GM23248 (cell line): ENCODE data around the gene KRTAP2-3. TPM values are rescaled to one million over a fixed set of nuclear protein-coding genes. Genes with fewer than 3 reads are reported as not detected.
A peak's percentile ranks its signal among the peaks of the same experiment; 100 is the strongest.
"Not testable (repeated sequence)": the region's sequence is repeated elsewhere in the genome, so short reads cannot be mapped to it uniquely, and the experiment has no call there.

Experiments
- DNase-seq: peaks from one replicate; pipeline ENCODE4 v3.0.0-alpha.2; 2015
- H2AFZ ChIP-seq: fragments of 200-600 bp; sonication (generic); 2 replicates; pipeline ENCODE4 v1.6.1; 2016; ENCODE audit warnings: antibody characterized with exemption
- H3F3A ChIP-seq: fragments of 200-600 bp; sonication (generic); 2 replicates; pipeline ENCODE4 v1.6.1; 2016; ENCODE audit warnings: mild to moderate bottlenecking, antibody characterized with exemption, mixed run types; ENCODE audit not compliant: insufficient read depth
- H3K27ac ChIP-seq: fragments of 200-600 bp; sonication (generic); 2 replicates; pipeline ENCODE4 v1.5.1; 2016; ENCODE audit warnings: mild to moderate bottlenecking
- H3K27me3 ChIP-seq: fragments of 200-600 bp; sonication (generic); replicated peaks from 2 replicates; pipeline ENCODE4 v1.6.1; 2016; ENCODE audit warnings: mild to moderate bottlenecking; ENCODE audit not compliant: insufficient read depth
- H3K36me3 ChIP-seq: fragments of 200-600 bp; sonication (generic); 2 replicates; pipeline ENCODE4 v1.6.1; 2016; ENCODE audit warnings: low read depth, mild to moderate bottlenecking
- H3K4me1 ChIP-seq: fragments of 200-600 bp; sonication (generic); 2 replicates; pipeline ENCODE4 v1.6.1; 2016; ENCODE audit warnings: mild to moderate bottlenecking; ENCODE audit not compliant: insufficient read depth
- H3K4me2 ChIP-seq: fragments of 200-600 bp; sonication (generic); one replicate; pipeline ENCODE4 v1.6.1; 2016; ENCODE audit warnings: mild to moderate bottlenecking; ENCODE audit not compliant: unreplicated experiment
- H3K4me3 ChIP-seq: fragments of 200-600 bp; sonication (generic); 2 replicates; pipeline ENCODE4 v1.5.1; 2016; ENCODE audit warnings: mild to moderate bottlenecking
- H3K79me2 ChIP-seq: fragments of 200-600 bp; sonication (generic); 2 replicates; pipeline ENCODE4 v1.6.1; 2016; ENCODE audit warnings: mild to moderate bottlenecking; ENCODE audit not compliant: insufficient read depth
- H3K9ac ChIP-seq: fragments of 200-600 bp; sonication (generic); 2 replicates; pipeline ENCODE4 v1.6.1; 2016; ENCODE audit warnings: mild to moderate bottlenecking
- H3K9me2 ChIP-seq: fragments of 200-600 bp; sonication (generic); 2 replicates; pipeline ENCODE4 v1.6.1; 2016; ENCODE audit warnings: mixed run types, mild to moderate bottlenecking, moderate library complexity; ENCODE audit not compliant: insufficient read depth
- H3K9me3 ChIP-seq: fragments of 200-600 bp; sonication (generic); one replicate; pipeline ENCODE4 v1.6.1; 2017; ENCODE audit warnings: low read depth
- H4K20me1 ChIP-seq: fragments of 200-600 bp; sonication (generic); 2 replicates; pipeline ENCODE4 v1.6.0; 2016; ENCODE audit not compliant: insufficient read depth
- EZH2 ChIP-seq: fragments of 200-600 bp; sonication (generic); IDR thresholded peaks from 2 replicates; pipeline ENCODE4 v1.6.1; 2018; ENCODE audit warnings: antibody characterized with exemption, mild to moderate bottlenecking; ENCODE audit not compliant: insufficient read depth, poor library complexity, severe bottlenecking
- EZH2phosphoT487 ChIP-seq: fragments of 200-600 bp; sonication (generic); IDR thresholded peaks from 2 replicates; pipeline ENCODE4 v1.6.1; 2018; ENCODE audit warnings: antibody characterized with exemption, moderate library complexity, mild to moderate bottlenecking, low read depth; ENCODE audit not compliant: insufficient read depth
- WGBS, 2 experiments: methylation state at CpG; one replicate each; pipeline ENCODE4 v1.1.6; 2015 to 2017; ENCODE audit warnings: low lambda C conversion rate in 2 of 2, low coverage in 1 of 2; ENCODE audit errors: missing lambda C conversion rate in 2 of 2; 5-methylcytosine and 5-hydroxymethylcytosine counted together
- in situ Hi-C: fragments of 300-500 bp; cut with MboI; formaldehyde crosslinking; loops from 2 replicates; pipeline ENCODE4 v1.15.0; 2020
- polyA plus RNA-seq: library from polyadenylated mRNA; unstranded; fragments of >200 nt; fragmentation: Nextera tagmentation; extraction: Ambion mirVana; gene quantifications from 2 replicates; pipeline ENCODE4 v1.2.1, GENCODE V29; 2016
- total RNA-seq: library from RNA; depleted of rRNA; stranded (reverse); fragments of >200 nt; shearing (Covaris generic); gene quantifications from 2 replicates; pipeline ENCODE4 v1.2.3, GENCODE V29; 2014

The KRTAP2-3 gene
- total and polyA plus RNA-seq, 2 experiments from 2014 or later: 13.4 to 55.2 TPM

DNA sequence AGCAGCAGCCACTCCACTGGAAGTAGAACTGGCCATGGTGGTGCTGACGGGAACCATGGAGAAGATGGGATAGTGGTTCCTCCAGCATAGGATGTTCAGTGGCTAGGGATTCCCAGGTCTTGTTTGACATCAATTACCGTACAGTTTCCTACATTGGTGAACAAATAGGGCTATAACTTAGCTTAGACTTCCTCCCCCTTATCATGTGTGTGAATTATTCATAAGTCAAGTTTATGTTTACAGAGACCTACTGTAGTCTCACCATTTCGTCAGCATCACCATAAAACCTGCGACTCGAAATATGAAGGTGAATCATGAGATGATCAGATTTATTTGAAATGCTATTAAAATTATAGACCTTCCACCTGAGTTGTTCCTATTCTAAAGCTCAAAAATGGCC is 1.2 kb downstream of the KRTAP2-3 start:
- TF ChIP-seq EZH2phosphoT487 (no peak), EZH2 (no peak)
- Histone ChIP-seq H3K9ac (peak overlapping the region; percentile 18), H3K27me3 (no peaks in the 10 kb centered on the region), H2AFZ (no peak overlapping the region), H3K79me2 (no peaks in the 10 kb centered on the region), H3F3A (peaks cover 55% of the 10 kb centered on the region), H4K20me1 (no peaks in the 10 kb centered on the region), H3K36me3 (0 out of 2 replicates have a peak, but pooled peaks cover under 1% of the 10 kb centered on the region), H3K4me3 (no peak overlapping the region), H3K4me2 (peak overlapping the region; percentile 19), H3K4me1 (peaks cover 50% of the 10 kb centered on the region), H3K27ac (peak overlapping the region; percentile 85), H3K9me2 (no peaks in the 10 kb centered on the region), H3K9me3 (no peaks in the 10 kb centered on the region)
- in situ Hi-C loops: no loop called here
- DNase-seq: peak; percentile 20
- WGBS, 2 experiments: 48 to 61% methylated on average over 5 of the region's 5 CpGs

DNA sequence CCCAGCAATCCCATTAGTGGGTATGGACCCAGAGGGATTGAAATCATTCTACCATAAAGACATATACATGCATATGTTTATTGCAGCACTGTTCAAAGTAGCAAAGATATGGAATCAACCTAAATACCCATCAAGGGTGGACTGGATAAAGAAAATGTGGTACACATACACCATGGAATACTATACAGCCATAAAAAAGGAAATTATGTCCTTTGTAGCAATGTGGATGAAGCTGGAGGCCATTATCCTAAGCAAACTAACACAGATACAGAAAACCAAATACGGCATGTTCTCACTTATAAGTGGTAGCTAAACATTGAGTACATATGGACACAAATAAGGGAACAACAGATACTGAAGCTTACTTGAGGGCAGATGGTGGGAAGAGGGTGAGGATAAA is 2.4 kb downstream of the KRTAP2-3 start:
- Histone ChIP-seq H3K4me2 (no peak overlapping the region), H3K27ac (no peak overlapping the region), H3K79me2 (no peaks in the 10 kb centered on the region), H3K4me3 (no peak overlapping the region), H3K9me3 (no peaks in the 10 kb centered on the region), H3K9ac (no peak overlapping the region), H2AFZ (no peak overlapping the region), H3F3A (peaks cover 55% of the 10 kb centered on the region), H3K27me3 (no peaks in the 10 kb centered on the region), H3K4me1 (peaks cover 47% of the 10 kb centered on the region), H3K9me2 (no peaks in the 10 kb centered on the region), H3K36me3 (peaks cover 6% of the 10 kb centered on the region; the same call in 1 of the 2 replicates), H4K20me1 (no peaks in the 10 kb centered on the region)
- TF ChIP-seq EZH2phosphoT487 (no peak), EZH2 (no peak)
- 96 to 100% methylated on average over 1 of the region's 1 CpG for WGBS, 2 experiments
- in situ Hi-C loops: no loop called here
- DNase-seq: no peak

DNA sequence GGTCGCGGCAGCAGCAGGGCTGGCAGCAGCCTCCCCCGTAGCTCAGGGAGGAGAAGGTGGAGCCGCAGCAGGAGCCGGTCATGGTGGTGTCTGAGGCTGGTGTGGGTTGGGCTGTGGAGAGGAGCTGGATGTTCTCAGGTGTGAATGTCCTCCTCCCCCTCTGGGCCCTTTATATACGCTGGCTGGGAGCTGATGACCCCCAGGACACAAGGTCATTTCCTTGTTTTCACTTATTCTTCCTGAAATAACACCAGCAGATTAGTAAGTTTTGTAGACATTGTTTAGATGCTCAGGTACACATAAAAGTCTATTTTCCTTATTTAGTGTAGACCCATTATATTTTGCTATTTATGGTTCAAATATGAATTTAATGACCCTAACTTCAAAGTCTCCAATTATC is 4.8 kb downstream of the KRTAP2-3 start, which contains the start of gene KRTAP2-2:
Gene KRTAP2-2 (minus strand): TSS at position 101 of the 400 bp plus-strand sequence. CDS start 19 bp downstream, at position 82.
- H3K36me3 ChIP-seq, H4K20me1 ChIP-seq, H3K4me3 ChIP-seq, in situ Hi-C loops, H3K9ac ChIP-seq, H3K27ac ChIP-seq, H3K27me3 ChIP-seq, H3K9me2 ChIP-seq, H2AFZ ChIP-seq, H3K4me2 ChIP-seq, H3K9me3 ChIP-seq, H3K79me2 ChIP-seq, DNase-seq: not testable (repeated sequence)
- H3F3A ChIP-seq: peaks cover 34% of the 10 kb centered on the region
- peaks cover 27% of the 10 kb centered on the region for H3K4me1 ChIP-seq
- 46 to 50% methylated on average over 1 of the region's 6 CpGs for WGBS, 2 experiments

DNA sequence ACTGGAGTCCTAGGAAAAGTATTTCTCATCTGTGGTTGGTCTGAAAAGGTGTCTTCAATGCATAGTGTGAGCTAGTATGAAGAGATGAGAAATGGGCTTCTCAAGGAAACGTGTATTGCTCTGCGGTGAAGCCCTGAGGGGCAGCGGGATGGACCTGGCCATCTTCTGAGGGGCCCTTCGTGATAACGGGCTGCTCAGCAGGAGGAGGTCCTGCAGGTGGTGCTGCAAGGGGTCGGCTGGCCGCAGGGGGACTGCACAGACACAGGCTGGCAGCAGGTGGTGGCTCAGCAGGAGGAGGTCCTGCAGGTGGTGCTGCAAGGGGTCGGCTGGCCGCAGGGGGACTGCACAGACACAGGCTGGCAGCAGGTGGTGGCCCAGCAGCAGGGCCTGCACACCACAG is 5.4 kb downstream of the KRTAP2-3 start:
- H3K27ac ChIP-seq, H2AFZ ChIP-seq, DNase-seq, in situ Hi-C loops, H4K20me1 ChIP-seq, H3K9me2 ChIP-seq, H3K9ac ChIP-seq, H3K36me3 ChIP-seq, H3K79me2 ChIP-seq, H3K9me3 ChIP-seq, H3K27me3 ChIP-seq, H3K4me3 ChIP-seq, H3K4me2 ChIP-seq: not testable (repeated sequence)
- peaks cover 36% of the 10 kb centered on the region for H3F3A ChIP-seq
- WGBS, 2 experiments: 67 to 93% methylated on average over 7 to 9 of the region's 9 CpGs
- H3K4me1 ChIP-seq: peaks cover 23% of the 10 kb centered on the region

DNA sequence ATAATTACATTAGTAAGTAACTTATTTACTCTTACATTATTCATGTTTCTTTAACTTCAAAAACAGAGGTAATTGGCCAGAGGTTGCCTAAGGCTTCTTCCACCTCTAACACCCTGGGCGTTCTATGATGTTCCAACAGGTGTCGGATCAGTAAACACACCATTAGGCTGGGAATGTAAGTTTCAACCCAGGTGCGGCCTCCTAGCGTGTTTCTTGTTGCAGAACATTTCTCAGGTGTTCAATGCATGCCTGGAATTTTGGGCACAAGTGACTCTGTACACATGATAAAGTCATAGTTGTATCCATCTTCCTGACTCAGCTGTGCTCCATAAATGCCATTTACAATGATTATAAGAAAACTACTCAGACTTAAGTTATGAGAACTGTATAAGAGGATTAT is 5.9 kb downstream of the KRTAP2-3 start:
- no peak overlapping the region for H3K4me3 ChIP-seq
- no peak overlapping the region for H3K4me2 ChIP-seq
- H3K79me2 ChIP-seq: no peaks in the 10 kb centered on the region
- no peak for DNase-seq
- no peak for TF ChIP-seq EZH2
- TF ChIP-seq EZH2phosphoT487: no peak
- H3F3A ChIP-seq: peaks cover 34% of the 10 kb centered on the region
- H3K4me1 ChIP-seq: peaks cover 22% of the 10 kb centered on the region
- 94 to 99% methylated on average over 4 of the region's 4 CpGs for WGBS, 2 experiments
- H3K9me2 ChIP-seq: no peaks in the 10 kb centered on the region
- H3K36me3 ChIP-seq: peaks cover 6% of the 10 kb centered on the region; the same call in 1 of the 2 replicates
- H3K9ac ChIP-seq: no peak overlapping the region
- H4K20me1 ChIP-seq: no peaks in the 10 kb centered on the region
- no peak overlapping the region for H3K27ac ChIP-seq
- no peaks in the 10 kb centered on the region for H3K27me3 ChIP-seq
- no peaks in the 10 kb centered on the region for H3K9me3 ChIP-seq
- in situ Hi-C loops: no loop called here
- no peak overlapping the region for H2AFZ ChIP-seq
